Esophagus muscularis mucosa (tissue), 4 donors: ENCODE results near the gene TMCC1. TPM values are rescaled to one million over a fixed set of nuclear protein-coding genes. Genes with fewer than 3 reads are reported as not detected.
A peak's percentile ranks its signal among the peaks of the same experiment; 100 is the strongest.

Experiments
- DNase-seq: peaks from one replicate; pipeline ENCODE4 v3.0.0-alpha.2; 2017; ENCODE audit errors: extremely low spot score
- H3K27ac ChIP-seq, 4 donors: fragments of 200-600 bp; sonication (generic); replicated peaks in 1 of 4; 1 replicate in 3 of 4; 2 replicates in 1 of 4; pipeline ENCODE4 v1.5.1; 2016 to 2019; ENCODE audit warnings: mild to moderate bottlenecking in 1 of 4
- H3K27me3 ChIP-seq, 4 donors: fragments of 200-600 bp; sonication (generic); one replicate each; pipeline versions ENCODE4 v1.5.1 to v1.6.0; 2016 to 2019
- H3K36me3 ChIP-seq, 4 donors: fragments of 200-600 bp; sonication (generic); one replicate each; pipeline ENCODE4 v1.5.1; 2016 to 2019
- H3K4me1 ChIP-seq, 4 donors: fragments of 200-600 bp; sonication (generic); one replicate each; pipeline ENCODE4 v1.5.1; 2016 to 2019
- H3K4me3 ChIP-seq, 4 donors: fragments of 200-600 bp; sonication (generic); 1 replicate in 2 of 4; 2 replicates in 2 of 4; pipeline ENCODE4 v1.5.1; 2016 to 2019; ENCODE audit warnings: mild to moderate bottlenecking in 4 of 4, moderate library complexity in 1 of 4
- H3K9me3 ChIP-seq, 4 donors: fragments of 200-600 bp; sonication (generic); 1 replicate in 3 of 4; 2 replicates in 1 of 4; pipeline ENCODE4 v1.5.1; 2016 to 2019
- EP300 ChIP-seq: sonication (generic); formaldehyde crosslinking; IDR thresholded peaks from one replicate; pipeline ENCODE4 v1.6.1; 2017; ENCODE audit warnings: antibody characterized with exemption
- POLR2A ChIP-seq: fragments of 450-650 bp; IDR thresholded peaks from one replicate; pipeline ENCODE4 v1.6.1; 2017; ENCODE audit warnings: antibody characterized with exemption, moderate library complexity, mild to moderate bottlenecking, low read depth
- POLR2AphosphoS5 ChIP-seq, 2 donors: sonication (generic); formaldehyde crosslinking; IDR thresholded peaks; one replicate each; pipeline ENCODE4 v1.6.1; 2017; ENCODE audit warnings: antibody characterized with exemption in 2 of 2
- WGBS: methylation state at CpG from one replicate; pipeline ENCODE4 v1.1.5; 2018; 5-methylcytosine and 5-hydroxymethylcytosine counted together
- intact Hi-C: fragments of 100-400 bp; cut with DNase I; formaldehyde crosslinking; loops from one replicate; pipeline ENCODE4 v1.15.1; 2023
- total RNA-seq, 4 donors: library from RNA; depleted of rRNA; stranded (reverse); fragments of >200 nt; gene quantifications; one replicate each; pipeline versions ENCODE4 v1.1.0 to v1.2.1, GENCODE V29; 2016
- TF ChIP-seq, protein P1 (sequence below), 3 experiments: fragments of 200-600 bp in 2 of 3; fragments of 450-650 bp in 1 of 3; sonication (generic) in 2 of 3; IDR thresholded peaks; one replicate each; pipeline ENCODE4 v1.5.1; 2017 to 2019; ENCODE audit warnings: antibody characterized with exemption in 3 of 3, mild to moderate bottlenecking in 2 of 3, moderate library complexity in 1 of 3

TMCC1 gene
- total RNA-seq, 4 donors from 2014 or later, result 24.5 to 36.2 (median 28.9) TPM

DNA sequence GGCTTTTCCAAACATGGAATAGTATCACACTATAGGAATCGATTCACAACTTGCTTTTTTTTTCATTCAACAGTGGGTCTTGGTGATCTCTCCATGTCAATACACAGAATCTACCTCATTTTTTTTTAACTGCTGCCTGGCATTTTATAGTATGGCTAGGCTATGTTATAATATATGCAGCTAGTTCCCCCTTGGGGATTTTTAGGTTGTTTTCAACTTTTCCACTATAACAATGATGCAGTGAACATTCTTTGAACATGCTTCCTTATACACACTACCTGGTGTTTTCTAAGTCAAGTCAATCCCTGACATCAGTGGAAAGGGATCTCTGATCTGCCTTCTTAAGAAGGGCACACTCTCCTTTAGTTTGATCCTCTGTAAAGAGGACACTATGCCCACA lies 240.5 kb downstream of the TMCC1 start:
- Histone ChIP-seq H3K4me1 (peaks cover 23 to 50% (median 33%) of the 10 kb centered on the region in 4 donors), H3K36me3 (peaks cover 0 to 22% (median 12%) of the 10 kb centered on the region in 4 donors), H3K27me3 (no peaks in the 10 kb centered on the region), H3K9me3 (no peaks in the 10 kb centered on the region), H3K4me3 (no peak overlapping the region), H3K27ac (no peak overlapping the region)
- TF ChIP-seq POLR2AphosphoS5 (IDR thresholded peaks at IDR 0.05) (no peak), POLR2A (no peak), EP300 (no peak)
- TF ChIP-seq, protein P1, sequence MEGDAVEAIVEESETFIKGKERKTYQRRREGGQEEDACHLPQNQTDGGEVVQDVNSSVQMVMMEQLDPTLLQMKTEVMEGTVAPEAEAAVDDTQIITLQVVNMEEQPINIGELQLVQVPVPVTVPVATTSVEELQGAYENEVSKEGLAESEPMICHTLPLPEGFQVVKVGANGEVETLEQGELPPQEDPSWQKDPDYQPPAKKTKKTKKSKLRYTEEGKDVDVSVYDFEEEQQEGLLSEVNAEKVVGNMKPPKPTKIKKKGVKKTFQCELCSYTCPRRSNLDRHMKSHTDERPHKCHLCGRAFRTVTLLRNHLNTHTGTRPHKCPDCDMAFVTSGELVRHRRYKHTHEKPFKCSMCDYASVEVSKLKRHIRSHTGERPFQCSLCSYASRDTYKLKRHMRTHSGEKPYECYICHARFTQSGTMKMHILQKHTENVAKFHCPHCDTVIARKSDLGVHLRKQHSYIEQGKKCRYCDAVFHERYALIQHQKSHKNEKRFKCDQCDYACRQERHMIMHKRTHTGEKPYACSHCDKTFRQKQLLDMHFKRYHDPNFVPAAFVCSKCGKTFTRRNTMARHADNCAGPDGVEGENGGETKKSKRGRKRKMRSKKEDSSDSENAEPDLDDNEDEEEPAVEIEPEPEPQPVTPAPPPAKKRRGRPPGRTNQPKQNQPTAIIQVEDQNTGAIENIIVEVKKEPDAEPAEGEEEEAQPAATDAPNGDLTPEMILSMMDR (IDR thresholded peaks at IDR 0.05), result no peak
- no peak for DNase-seq
- intact Hi-C loops, result no loop called here
- 78% methylated on average over 1 of the region's 1 CpG for WGBS

DNA sequence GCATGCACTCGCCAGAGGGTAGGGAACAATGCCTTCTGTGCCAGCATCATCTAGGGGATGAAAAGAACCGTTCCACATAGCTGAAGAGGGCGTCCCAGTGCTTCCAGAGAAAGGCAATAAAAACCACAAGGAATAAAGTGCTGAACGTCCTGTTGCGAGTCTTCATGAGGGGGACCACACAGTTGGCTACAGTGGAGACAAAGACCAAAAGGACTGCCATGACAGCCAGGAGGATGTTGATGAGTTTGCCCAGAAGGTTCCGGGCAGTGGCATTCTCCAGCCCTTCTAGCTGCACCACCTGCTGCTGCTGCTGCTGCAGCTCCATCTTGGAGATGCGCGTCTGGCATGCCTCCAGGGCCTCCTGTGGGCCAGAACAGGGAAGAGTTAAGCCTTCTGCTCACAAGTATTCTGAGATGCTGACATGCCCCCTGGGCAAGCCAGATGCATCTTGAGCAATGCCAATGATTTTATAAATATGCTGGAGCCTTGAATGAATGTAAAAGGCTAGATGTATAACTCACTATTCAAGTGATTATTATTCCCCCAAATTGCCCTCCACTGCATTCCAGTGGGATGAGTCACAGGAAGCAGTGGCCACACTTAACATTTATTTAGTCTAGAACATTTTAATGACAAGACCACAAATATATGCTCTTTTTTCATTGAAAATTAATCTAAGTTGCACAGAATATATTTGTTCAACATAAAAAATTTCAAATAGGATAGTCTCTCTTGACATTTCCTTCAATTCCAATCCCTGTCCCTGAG lies 241.9 kb downstream of the TMCC1 start:
- intact Hi-C loops, result loop anchor here (2.0 kb wide), 1 partner anchor 177 kb away; no protein-coding TSS in a partner anchor
- no peak for DNase-seq
- H3K36me3 ChIP-seq, result peaks cover 0 to 22% (median 12%) of the 10 kb centered on the region in 4 donors
- H3K27ac ChIP-seq, result no peak overlapping the region
- no peaks in the 10 kb centered on the region for H3K9me3 ChIP-seq
- H3K4me3 ChIP-seq, result no peak overlapping the region
- WGBS, result 67% methylated on average over 6 of the region's 8 CpGs
- TF ChIP-seq POLR2AphosphoS5 (IDR thresholded peaks at IDR 0.05), result no peak
- TF ChIP-seq EP300, result no peak
- TF ChIP-seq, protein P1 (IDR thresholded peaks at IDR 0.05), result no peak
- no peak for TF ChIP-seq POLR2A
- peaks cover 9 to 37% (median 22%) of the 10 kb centered on the region in 4 donors for H3K4me1 ChIP-seq
- no peaks in the 10 kb centered on the region for H3K27me3 ChIP-seq

DNA sequence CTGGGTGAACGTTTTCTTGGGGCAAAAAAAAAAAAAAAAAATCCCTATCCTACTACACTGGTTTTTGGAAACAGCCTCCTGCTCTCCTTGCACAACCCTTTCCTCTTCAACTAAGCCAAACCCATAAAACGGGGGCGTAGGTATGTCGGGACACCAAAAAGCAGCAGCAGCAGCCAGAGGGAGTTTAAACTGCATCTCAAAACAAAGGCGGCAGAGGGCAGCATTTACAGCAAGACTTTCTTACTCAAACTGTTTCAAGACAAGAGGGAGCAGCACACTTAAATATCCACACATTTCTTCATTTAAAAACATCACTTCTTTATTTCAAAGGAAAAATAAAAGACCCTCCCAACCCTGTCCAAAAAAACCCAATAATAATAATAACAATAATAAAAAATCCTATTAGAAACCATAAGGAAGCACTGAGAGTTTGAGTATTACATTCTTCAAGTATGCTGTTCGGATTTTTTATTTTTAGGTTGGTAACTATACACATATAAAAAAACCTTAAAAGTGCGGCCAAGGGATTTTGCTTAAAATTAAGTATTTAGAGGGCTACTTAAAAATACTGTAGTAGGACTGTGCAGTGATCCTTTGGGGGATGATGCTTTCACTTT lies 243.1 kb downstream of the TMCC1 start:
- Histone ChIP-seq H3K9me3 (no peaks in the 10 kb centered on the region), H3K4me3 (no peak overlapping the region), H3K36me3 (peaks cover 0 to 22% (median 12%) of the 10 kb centered on the region in 4 donors), H3K27ac (no peak overlapping the region), H3K27me3 (no peaks in the 10 kb centered on the region), H3K4me1 (peaks cover 7 to 34% (median 22%) of the 10 kb centered on the region in 4 donors)
- 30% methylated on average over 7 of the region's 7 CpGs for WGBS
- DNase-seq, result peak; percentile 93
- TF ChIP-seq POLR2AphosphoS5 (IDR thresholded peaks at IDR 0.05) (no peak), POLR2A (no peak), EP300 (no peak)
- TF ChIP-seq, protein P1 (IDR thresholded peaks at IDR 0.05), result peak; percentile 73 to 83 (median 76)
- intact Hi-C loops, result loop anchor here (2.0 kb wide), 1 partner anchor 178 kb away; no protein-coding TSS in a partner anchor

DNA sequence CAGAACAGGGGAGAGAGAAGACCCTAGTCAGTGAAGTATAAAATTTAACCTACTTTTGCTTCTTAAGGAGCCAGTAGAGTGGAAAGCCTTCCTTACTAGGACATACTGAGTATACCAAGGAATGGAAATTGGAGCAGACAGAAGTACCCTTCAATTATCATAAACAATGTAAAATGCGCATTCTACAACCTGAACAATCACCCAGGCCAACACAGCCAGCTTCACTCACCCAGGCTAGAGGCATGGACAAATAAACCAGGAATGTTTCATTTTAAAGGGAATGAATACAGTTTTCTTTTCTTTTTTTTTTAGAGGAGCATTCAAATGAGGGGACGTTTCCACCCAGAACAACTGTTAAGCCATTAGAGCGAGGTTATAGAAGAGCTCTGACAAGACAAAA lies 245.1 kb downstream of the TMCC1 start:
- Histone ChIP-seq H3K27me3 (no peaks in the 10 kb centered on the region), H3K4me3 (no peak overlapping the region), H3K36me3 (peaks cover 0 to 10% (median 8%) of the 10 kb centered on the region in 4 donors), H3K27ac (no peak overlapping the region), H3K9me3 (no peaks in the 10 kb centered on the region), H3K4me1 (peaks cover 7 to 24% (median 19%) of the 10 kb centered on the region in 4 donors)
- DNase-seq, result no peak
- TF ChIP-seq, protein P1 (IDR thresholded peaks at IDR 0.05), result no peak
- no peak for TF ChIP-seq POLR2AphosphoS5 (IDR thresholded peaks at IDR 0.05)
- no peak for TF ChIP-seq POLR2A
- TF ChIP-seq EP300, result no peak
- WGBS, result 88% methylated on average over 3 of the region's 3 CpGs
- intact Hi-C loops, result loop anchor here (5.0 kb wide), 1 partner anchor 284 kb away; no protein-coding TSS in a partner anchor
